ENCODE results near the gene AUTS2.

DNA sequence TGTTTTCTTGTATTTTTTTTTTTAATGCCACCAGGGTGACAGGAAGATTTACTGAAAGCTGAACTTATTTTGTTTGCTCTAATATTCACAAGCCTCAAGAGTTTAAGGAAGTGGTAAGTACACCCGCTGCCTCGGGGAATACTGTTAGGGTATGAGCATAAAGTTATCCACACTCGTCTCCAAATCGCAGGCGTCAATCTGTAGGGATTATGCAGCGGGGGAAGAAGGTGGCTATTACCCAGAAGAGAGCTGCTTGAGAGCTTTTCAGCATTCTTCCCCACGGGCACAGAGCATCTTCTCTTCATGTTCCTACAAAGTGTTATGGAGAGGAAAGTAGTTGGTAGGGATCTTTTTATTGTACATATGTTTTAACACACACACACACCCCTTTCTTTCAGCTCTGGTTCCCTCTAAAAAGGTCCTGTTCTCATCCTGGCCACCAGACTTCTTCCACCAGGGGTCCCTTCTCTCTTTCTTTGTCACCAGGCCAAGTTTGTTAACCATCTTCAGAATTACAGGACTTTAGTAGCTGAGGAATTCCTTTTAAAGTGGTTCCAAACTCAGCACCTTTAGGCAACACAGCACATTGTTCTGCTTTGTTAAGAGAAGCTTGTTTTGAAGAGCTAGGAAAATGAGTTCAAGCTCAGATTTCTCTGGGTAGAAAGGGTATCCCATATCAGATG lies 1122.1 kb downstream of the AUTS2 start:
- no peak for TF ChIP-seq REST (IDR thresholded peaks at IDR 0.05; ENCODE audit: borderline replicate concordance)
- TF ChIP-seq, protein P1, sequence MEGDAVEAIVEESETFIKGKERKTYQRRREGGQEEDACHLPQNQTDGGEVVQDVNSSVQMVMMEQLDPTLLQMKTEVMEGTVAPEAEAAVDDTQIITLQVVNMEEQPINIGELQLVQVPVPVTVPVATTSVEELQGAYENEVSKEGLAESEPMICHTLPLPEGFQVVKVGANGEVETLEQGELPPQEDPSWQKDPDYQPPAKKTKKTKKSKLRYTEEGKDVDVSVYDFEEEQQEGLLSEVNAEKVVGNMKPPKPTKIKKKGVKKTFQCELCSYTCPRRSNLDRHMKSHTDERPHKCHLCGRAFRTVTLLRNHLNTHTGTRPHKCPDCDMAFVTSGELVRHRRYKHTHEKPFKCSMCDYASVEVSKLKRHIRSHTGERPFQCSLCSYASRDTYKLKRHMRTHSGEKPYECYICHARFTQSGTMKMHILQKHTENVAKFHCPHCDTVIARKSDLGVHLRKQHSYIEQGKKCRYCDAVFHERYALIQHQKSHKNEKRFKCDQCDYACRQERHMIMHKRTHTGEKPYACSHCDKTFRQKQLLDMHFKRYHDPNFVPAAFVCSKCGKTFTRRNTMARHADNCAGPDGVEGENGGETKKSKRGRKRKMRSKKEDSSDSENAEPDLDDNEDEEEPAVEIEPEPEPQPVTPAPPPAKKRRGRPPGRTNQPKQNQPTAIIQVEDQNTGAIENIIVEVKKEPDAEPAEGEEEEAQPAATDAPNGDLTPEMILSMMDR (IDR thresholded peaks at IDR 0.05; ENCODE audit: poor library complexity, severe bottlenecking) = no peak
- TF ChIP-seq EZH2 (IDR thresholded peaks at IDR 0.05; ENCODE audit: borderline replicate concordance, insufficient read depth, low read length, poor library complexity, severe bottlenecking) = no peak
